ENCODE data around the gene CCNJ.
A peak's percentile ranks its signal among the peaks of the same experiment; 100 is the strongest.

The CCNJ gene

GRCh38 chr10:96014473-96015102 lies 28.8 kb upstream of the CCNJ start:
- Histone ChIP-seq H3K27me3 (ENCODE audit: low read depth, low read length) (no peaks in the 10 kb centered on the region; the same call in 1 of the 2 replicates), H3K4me1 (ENCODE audit: low read length) (no peaks in the 10 kb centered on the region), H3K4me2 (ENCODE audit: low read length) (no peak overlapping the region), H3K9me3 (ENCODE audit: insufficient read depth, low read length) (no peaks in the 10 kb centered on the region), H3K27ac (ENCODE audit: low read length) (no peak overlapping the region), H3K36me3 (replicated peaks; ENCODE audit: low read depth, low read length) (no peaks in the 10 kb centered on the region), H3K79me2 (ENCODE audit: low read length) (no peaks in the 10 kb centered on the region), H4K20me1 (ENCODE audit: insufficient read depth, low read length) (no peaks in the 10 kb centered on the region), H3K9ac (ENCODE audit: low read length) (no peak overlapping the region), H2AFZ (ENCODE audit: low read depth, low read length) (no peak overlapping the region), H3K4me3 (ENCODE audit: low read length) (no peak overlapping the region)
- TF ChIP-seq EZH2phosphoT487 (IDR thresholded peaks at IDR 0.05; ENCODE audit: low read depth) (no peak), CTCF (IDR thresholded peaks at IDR 0.05; ENCODE audit: low read depth, low read length) (no peak)

DNA sequence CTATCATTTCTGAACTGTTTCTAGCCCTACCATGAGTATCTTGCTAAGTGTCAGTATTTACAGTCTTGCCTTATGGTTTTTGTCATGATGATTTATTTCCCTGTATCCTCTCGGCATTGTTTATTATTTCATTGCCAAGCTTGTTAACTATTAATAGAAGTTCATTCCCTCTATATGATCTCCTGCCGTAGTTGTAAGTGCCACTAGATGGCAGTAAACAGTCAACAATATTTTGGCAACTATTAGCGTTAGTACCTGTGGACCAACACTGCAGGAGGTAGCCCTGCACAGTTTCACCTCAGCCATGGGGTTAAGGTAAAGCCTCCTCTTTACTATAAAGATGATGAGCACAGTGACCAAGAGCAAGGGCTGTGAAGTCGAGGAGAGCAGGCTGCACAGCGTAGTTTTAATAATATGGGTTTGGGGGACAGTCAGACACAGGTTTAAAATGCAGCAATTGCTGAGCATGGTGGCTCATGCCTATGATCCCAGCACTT lies 26.1 kb upstream of the CCNJ start:
- H3K27me3 ChIP-seq (ENCODE audit: low read depth, low read length) = no peaks in the 10 kb centered on the region
- H3K4me1 ChIP-seq (ENCODE audit: low read length) = no peaks in the 10 kb centered on the region
- H3K79me2 ChIP-seq (ENCODE audit: low read length) = no peaks in the 10 kb centered on the region
- H3K4me3 ChIP-seq (ENCODE audit: low read length) = no peak overlapping the region
- H3K4me2 ChIP-seq (ENCODE audit: low read length) = no peak overlapping the region
- TF ChIP-seq CTCF (IDR thresholded peaks at IDR 0.05; ENCODE audit: low read depth, low read length) = peak; percentile 74
- TF ChIP-seq EZH2phosphoT487 (IDR thresholded peaks at IDR 0.05; ENCODE audit: low read depth) = no peak
- H3K27ac ChIP-seq (ENCODE audit: low read length) = no peak overlapping the region
- H4K20me1 ChIP-seq (ENCODE audit: insufficient read depth, low read length) = no peaks in the 10 kb centered on the region
- no peaks in the 10 kb centered on the region for H3K36me3 ChIP-seq (replicated peaks; ENCODE audit: low read depth, low read length)
- no peak overlapping the region for H3K9ac ChIP-seq (ENCODE audit: low read length)
- H3K9me3 ChIP-seq (ENCODE audit: insufficient read depth, low read length) = no peaks in the 10 kb centered on the region
- no peak overlapping the region for H2AFZ ChIP-seq (ENCODE audit: low read depth, low read length)

DNA sequence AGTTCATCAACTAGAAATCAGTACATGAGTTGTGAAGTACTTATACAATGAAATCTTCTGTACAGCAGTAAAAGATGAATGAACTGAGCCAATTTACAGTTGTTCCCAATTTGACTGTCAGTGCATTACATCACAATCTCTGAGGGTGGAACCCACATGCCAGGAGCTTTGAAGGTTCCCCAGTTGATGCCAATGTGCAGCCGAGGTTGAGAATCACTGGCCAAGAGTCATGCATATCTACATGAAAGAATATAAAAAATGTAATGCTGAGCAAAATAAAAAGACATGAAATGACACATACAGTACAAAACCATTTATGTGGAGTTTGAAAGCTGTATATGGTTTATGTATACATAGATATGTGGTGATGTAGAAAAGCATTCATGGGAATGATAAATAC lies 22.1 kb upstream of the CCNJ start:
- TF ChIP-seq EZH2phosphoT487 (IDR thresholded peaks at IDR 0.05; ENCODE audit: low read depth) (no peak), CTCF (IDR thresholded peaks at IDR 0.05; ENCODE audit: low read depth, low read length) (no peak)
- no peak overlapping the region for H3K4me2 ChIP-seq (ENCODE audit: low read length)
- H3K79me2 ChIP-seq (ENCODE audit: low read length) = no peaks in the 10 kb centered on the region
- H3K27me3 ChIP-seq (ENCODE audit: low read depth, low read length) = no peaks in the 10 kb centered on the region
- no peaks in the 10 kb centered on the region for H3K9me3 ChIP-seq (ENCODE audit: insufficient read depth, low read length)
- no peak overlapping the region for H3K9ac ChIP-seq (ENCODE audit: low read length)
- no peak overlapping the region for H3K4me3 ChIP-seq (ENCODE audit: low read length)
- no peaks in the 10 kb centered on the region for H4K20me1 ChIP-seq (ENCODE audit: insufficient read depth, low read length)
- no peak overlapping the region for H3K27ac ChIP-seq (ENCODE audit: low read length)
- H3K36me3 ChIP-seq (replicated peaks; ENCODE audit: low read depth, low read length) = no peaks in the 10 kb centered on the region
- no peak overlapping the region for H2AFZ ChIP-seq (ENCODE audit: low read depth, low read length)
- H3K4me1 ChIP-seq (ENCODE audit: low read length) = no peaks in the 10 kb centered on the region

GRCh38 chr10:96022739-96023138 lies 20.6 kb upstream of the CCNJ start:
- H4K20me1 ChIP-seq (ENCODE audit: insufficient read depth, low read length) = no peaks in the 10 kb centered on the region
- no peak overlapping the region for H3K9ac ChIP-seq (ENCODE audit: low read length)
- no peaks in the 10 kb centered on the region for H3K27me3 ChIP-seq (ENCODE audit: low read depth, low read length)
- TF ChIP-seq CTCF (IDR thresholded peaks at IDR 0.05; ENCODE audit: low read depth, low read length) (no peak), EZH2phosphoT487 (IDR thresholded peaks at IDR 0.05; ENCODE audit: low read depth) (no peak)
- H3K4me3 ChIP-seq (ENCODE audit: low read length) = no peak overlapping the region
- no peaks in the 10 kb centered on the region for H3K79me2 ChIP-seq (ENCODE audit: low read length)
- no peaks in the 10 kb centered on the region for H3K9me3 ChIP-seq (ENCODE audit: insufficient read depth, low read length)
- no peaks in the 10 kb centered on the region for H3K36me3 ChIP-seq (replicated peaks; ENCODE audit: low read depth, low read length)
- H3K27ac ChIP-seq (ENCODE audit: low read length) = no peak overlapping the region
- no peaks in the 10 kb centered on the region for H3K4me1 ChIP-seq (ENCODE audit: low read length)
- no peak overlapping the region for H2AFZ ChIP-seq (ENCODE audit: low read depth, low read length)
- H3K4me2 ChIP-seq (ENCODE audit: low read length) = no peak overlapping the region

All from OCI-LY3 (cell line).